K562 (cell line): Measurements from ENCODE around the gene YJEFN3. TPM values are rescaled to one million over a fixed set of nuclear protein-coding genes. Genes with fewer than 3 reads are reported as not detected.

Experiments used
- ATAC-seq: fragments of 200-7000 bp; cut with Tn5 transposase; 3 replicates; pipeline ENCODE4 v1.9.1; 2020; ENCODE audit warnings: moderate library complexity
- BruUV-seq: library from RNA; stranded (reverse); fragments of 400-500 nt; replicated peaks from 2 replicates; lab custom pipeline; 2021; lab: Mats Ljungman, UMichigan
- CTCF ChIA-PET: fragments of 300-600 bp; formaldehyde crosslinking; extraction: SDS; loops from one replicate; lab custom pipeline; 2021; ENCODE audit warnings: low intra/inter-chr PET ratio; lab: Yijun Ruan, JAX
- POLR2A ChIA-PET: fragments of 300-600, 350-650 bp; sonication (Branson Sonifier 250); formaldehyde crosslinking; extraction: SDS; loops from one replicate; lab custom pipeline; 2021; ENCODE audit warnings: antibody characterized with exemption, inconsistent platforms; lab: Yijun Ruan, JAX
- DNase-seq, 4 experiments: peaks; one replicate each; pipeline versions ENCODE4 v3.0.0 to v3.0.0-alpha.2; 2011 to 2018; ENCODE audit warnings: low spot score in 3 of 4, mixed read lengths in 3 of 4; ENCODE audit errors: extremely low read depth in 1 of 4
- FAIRE-seq: peaks from 2 replicates; lab custom pipeline; 2011; peaks lifted over from hg19 to GRCh38; lab: Jason Lieb, UNC
- H2AFZ ChIP-seq: 2 replicates; pipeline ENCODE4 v1.6.0; 2011; ENCODE audit warnings: low read depth, low read length, control low read depth, inconsistent platforms
- H3K27ac ChIP-seq: fragments of 200-600 bp; 3 replicates; pipeline ENCODE4 v1.8.0; 2011; ENCODE audit warnings: low read depth, mild to moderate bottlenecking, control low read depth, inconsistent platforms, low read length, moderate library complexity, mixed read lengths; ENCODE audit errors: extremely low read depth
- H3K27me3 ChIP-seq, 2 experiments: fragments of 300-600 bp in 1 of 2; 2 replicates in 1 of 2; 3 replicates in 1 of 2; pipeline versions ENCODE4 v1.6.0 to v1.8.0; 2011; ENCODE audit warnings: inconsistent platforms in 2 of 2, low read length in 2 of 2, mild to moderate bottlenecking in 1 of 2, mixed read lengths in 1 of 2, moderate library complexity in 1 of 2; ENCODE audit not compliant: control insufficient read depth in 2 of 2, insufficient read depth in 2 of 2
- H3K36me3 ChIP-seq: fragments of 300-600 bp; 3 replicates; pipeline ENCODE4 v1.8.0; 2011; ENCODE audit warnings: mild to moderate bottlenecking, low read length, inconsistent platforms; ENCODE audit not compliant: control insufficient read depth, insufficient read depth
- H3K4me1 ChIP-seq, 2 experiments: fragments of 200-600 bp in 1 of 2; replicated peaks in 1 of 2; 2 replicates in 1 of 2; 3 replicates in 1 of 2; pipeline versions ENCODE4 v1.5.1 to v1.8.0; 2011; ENCODE audit warnings: inconsistent platforms in 2 of 2, low read length in 2 of 2, mild to moderate bottlenecking in 1 of 2, mixed read lengths in 1 of 2, moderate library complexity in 1 of 2; ENCODE audit not compliant: control insufficient read depth in 2 of 2, insufficient read depth in 2 of 2
- H3K4me2 ChIP-seq: 2 replicates; pipeline ENCODE4 v1.6.1; 2011; ENCODE audit warnings: low read length, control low read depth, inconsistent platforms, mixed read lengths; ENCODE audit not compliant: insufficient read depth
- H3K4me3 ChIP-seq: fragments of 200-600 bp; sonication (generic), shearing (Covaris generic); 2 replicates; pipeline ENCODE4 v1.5.1; 2016; ENCODE audit warnings: control low read depth, inconsistent platforms
- H3K79me2 ChIP-seq: fragments of 200-600 bp; 3 replicates; pipeline ENCODE4 v1.8.0; 2011; ENCODE audit warnings: low read length, inconsistent platforms; ENCODE audit not compliant: control insufficient read depth, insufficient read depth
- H3K9ac ChIP-seq, 2 experiments: 2 replicates each; pipeline versions ENCODE4 v1.6.0 to v1.6.1; 2011; ENCODE audit warnings: low read depth in 2 of 2, low read length in 2 of 2, control low read depth in 1 of 2, inconsistent platforms in 1 of 2, mild to moderate bottlenecking in 1 of 2, mixed read lengths in 1 of 2; ENCODE audit not compliant: insufficient read depth in 1 of 2
- H3K9me1 ChIP-seq: one replicate; pipeline ENCODE4 v1.6.0; 2011; ENCODE audit warnings: inconsistent platforms, mild to moderate bottlenecking, low read length, moderate library complexity; ENCODE audit not compliant: control insufficient read depth, insufficient read depth
- H3K9me3 ChIP-seq: replicated peaks from 2 replicates; pipeline ENCODE4 v1.5.1; 2011; ENCODE audit warnings: low read depth, low read length, inconsistent platforms; ENCODE audit not compliant: control insufficient read depth, insufficient read depth
- H4K20me1 ChIP-seq: replicated peaks from 2 replicates; pipeline ENCODE4 v1.6.1; 2011; ENCODE audit warnings: low read length, inconsistent platforms, mixed read lengths; ENCODE audit not compliant: control insufficient read depth, insufficient read depth
- BDP1 ChIP-seq: IDR thresholded peaks from 3 replicates; pipeline ENCODE4 v1.6.1; 2011; ENCODE audit not compliant: insufficient read length, insufficient read depth
- ETV1 ChIP-seq: fragments of 450-650 bp; conservative IDR thresholded peaks from 2 replicates; pipeline ENCODE4 v1.6.1; 2016; ENCODE audit warnings: missing genetic modification characterization, control low read depth, low read depth, missing compliant biosample characterization
- HEY1 ChIP-seq: fragments of 250-450 bp; sonication (Bioruptor Pico); IDR thresholded peaks from 2 replicates; pipeline ENCODE4 v1.5.0; 2020; ENCODE audit warnings: mild to moderate bottlenecking, moderate library complexity, borderline replicate concordance
- ILF3 ChIP-seq: fragments of 450-650 bp; IDR thresholded peaks from 2 replicates; pipeline ENCODE4 v1.6.1; 2018; ENCODE audit warnings: antibody characterized with exemption, mild to moderate bottlenecking, moderate library complexity, borderline replicate concordance
- KLF1 ChIP-seq: fragments of 450-650 bp; IDR thresholded peaks from 2 replicates; pipeline ENCODE4 v1.6.1; 2016; ENCODE audit warnings: missing genetic modification characterization, missing compliant biosample characterization
- MLX ChIP-seq, 2 experiments: fragments of 450-650 bp in 1 of 2; sonication (generic) in 1 of 2; formaldehyde crosslinking; conservative IDR thresholded peaks; 2 replicates each; pipeline versions ENCODE4 v1.4.0 to v1.8.1; 2020 to 2022; ENCODE audit warnings: mild to moderate bottlenecking in 1 of 2, missing genetic modification reagents in 1 of 2
- MTA3 ChIP-seq: fragments of 450-650 bp; formaldehyde crosslinking; IDR thresholded peaks from 2 replicates; pipeline ENCODE4 v1.6.1; 2017; ENCODE audit warnings: mild to moderate bottlenecking, borderline replicate concordance
- ZNF124 ChIP-seq: sonication (generic); formaldehyde crosslinking; IDR thresholded peaks from 2 replicates; pipeline ENCODE4 v1.8.1; 2022; ENCODE audit warnings: missing genetic modification reagents
- ZNF134 ChIP-seq: fragments of 250-450 bp; sonication (Bioruptor Pico); conservative IDR thresholded peaks from 2 replicates; pipeline ENCODE4 v1.4.0; 2020
- ZNF431 ChIP-seq: sonication (generic); formaldehyde crosslinking; IDR thresholded peaks from 2 replicates; pipeline ENCODE4 v1.8.0; 2022; ENCODE audit warnings: mild to moderate bottlenecking, missing genetic modification reagents
- WGBS: fragments of 100-300 bp; shearing (Covaris generic); methylation state at CpG from one replicate; pipeline ENCODE4 v1.1.6; 2016; ENCODE audit warnings: low coverage, mixed read lengths; ENCODE audit not compliant: insufficient coverage; ENCODE audit errors: missing lambda C conversion rate; 5-methylcytosine and 5-hydroxymethylcytosine counted together
- in situ Hi-C: fragments of 300-500 bp; cut with MboI; formaldehyde crosslinking; loops from 4 replicates; pipeline ENCODE4 v1.15.0; 2018; ENCODE audit warnings: inconsistent platforms, mixed read lengths
- intact Hi-C: fragments of 100-400 bp; cut with micrococcal nuclease; formaldehyde crosslinking; loops from 2 replicates; pipeline ENCODE4 v1.14.2; 2022
- polyA plus RNA-seq, 8 experiments: library from polyadenylated mRNA; depleted of rRNA in 4 of 8; stranded (reverse) in 5 of 8; unstranded in 3 of 8; fragments of >200 nt; fragmentation: Nextera tagmentation in 2 of 8; fragmentation: Illumina TruSeq in 1 of 8; extraction: Ambion mirVana in 2 of 8; extraction: Trizol in 1 of 8; gene quantifications; 2 replicates each; pipeline versions ENCODE4 v1.2.1 to v1.2.3, GENCODE V29; 2011 to 2014; ENCODE audit warnings: inconsistent platforms in 1 of 8, missing spikeins in 1 of 8
- total RNA-seq, 7 experiments: library from RNA; depleted of rRNA in 6 of 7; stranded (reverse); fragments of >200 nt in 6 of 7; fragmentation: Illumina TruSeq in 2 of 7; extraction: Trizol in 2 of 7; gene quantifications; 2 replicates each; pipeline versions ENCODE4 v1.2.1 to v1.2.3, GENCODE V29; 2011 to 2021; ENCODE audit warnings: low replicate concordance in 1 of 7
- TF ChIP-seq, protein P1 (sequence below): sonication (generic); IDR thresholded peaks from 2 replicates; pipeline ENCODE4 v1.6.1; 2016

Gene YJEFN3
- total and polyA plus RNA-seq, 9 of the 15 experiments (the other 6 are each of a cell fraction or from before 2014, with no cell fraction given) = 0.04 to 5.8 (median 1.3) TPM; not detected in 1

DNA sequence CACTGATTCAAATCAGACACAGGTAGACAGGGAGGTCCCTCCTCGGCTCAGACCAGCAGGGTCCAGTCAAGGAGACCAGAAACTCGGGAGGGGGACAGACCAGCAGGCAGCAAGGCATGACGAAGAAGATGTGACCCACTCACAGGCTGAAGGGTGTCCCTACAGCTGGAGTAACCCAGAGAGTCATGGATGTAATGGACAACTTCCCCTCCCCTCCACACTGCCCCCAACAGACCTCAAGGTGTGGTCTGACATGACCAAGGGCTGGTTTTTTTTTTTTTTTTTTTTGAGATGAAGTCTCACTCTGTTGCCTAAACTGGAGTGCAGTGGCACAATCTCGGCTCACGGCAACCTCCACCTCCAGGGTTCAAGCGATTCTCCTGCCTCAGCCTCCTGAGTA, 55.6 kb downstream of the YJEFN3 start:
- TF ChIP-seq ZNF124 (CRISPR knock-in tag) (no peak), ZNF431 (CRISPR knock-in tag) (no peak), KLF1 (tag) (no peak), ETV1 (no peak), ILF3 (no peak), HEY1 (CRISPR knock-in tag) (no peak), BDP1 (no peak), MLX (CRISPR knock-in tag; conservative IDR thresholded peaks at IDR 0.05) (no peak), MTA3 (no peak), ZNF134 (CRISPR knock-in tag) (no peak)
- TF ChIP-seq, protein P1, sequence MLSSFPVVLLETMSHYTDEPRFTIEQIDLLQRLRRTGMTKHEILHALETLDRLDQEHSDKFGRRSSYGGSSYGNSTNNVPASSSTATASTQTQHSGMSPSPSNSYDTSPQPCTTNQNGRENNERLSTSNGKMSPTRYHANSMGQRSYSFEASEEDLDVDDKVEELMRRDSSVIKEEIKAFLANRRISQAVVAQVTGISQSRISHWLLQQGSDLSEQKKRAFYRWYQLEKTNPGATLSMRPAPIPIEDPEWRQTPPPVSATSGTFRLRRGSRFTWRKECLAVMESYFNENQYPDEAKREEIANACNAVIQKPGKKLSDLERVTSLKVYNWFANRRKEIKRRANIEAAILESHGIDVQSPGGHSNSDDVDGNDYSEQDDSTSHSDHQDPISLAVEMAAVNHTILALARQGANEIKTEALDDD = no peak
- no peaks in the 10 kb centered on the region for H3K9me1 ChIP-seq

More for the DNA sequence above, 55.6 kb downstream of the YJEFN3 start:
- H3K36me3 ChIP-seq = no peaks in the 10 kb centered on the region
- ChIA-PET CTCF (no interaction called here), POLR2A (no interaction called here)
- FAIRE-seq = no peak
- no peak overlapping the region for H3K9ac ChIP-seq
- no peak overlapping the region for H3K27ac ChIP-seq
- DNase-seq = no peak
- no peak overlapping the region for H2AFZ ChIP-seq
- 11% methylated on average over 6 of the region's 6 CpGs for WGBS
- no peaks in the 10 kb centered on the region for H3K9me3 ChIP-seq
- no peak overlapping the region for H3K4me3 ChIP-seq
- peak; percentile 61 for ATAC-seq
- intact Hi-C loops = no loop called here
- no peak overlapping the region for H3K4me2 ChIP-seq
- no peaks in the 10 kb centered on the region for H4K20me1 ChIP-seq
- BruUV-seq = no TSS peak
- H3K79me2 ChIP-seq = no peaks in the 10 kb centered on the region
- peaks cover 0 to 8% of the 10 kb centered on the region in 2 experiments; a peak in 2 of 5 replicates for H3K27me3 ChIP-seq
- in situ Hi-C loops = no loop called here
- H3K4me1 ChIP-seq = no peaks in the 10 kb centered on the region; a peak in 1 of 5 replicates

Other genes starting within 250 kb of the YJEFN3 start
Only the 7 nearest of the 12 such genes appear.
- 114 and 141 TPM in 2 replicates for gene GATAD2A, start 123.2 kb upstream of the YJEFN3 start, total RNA-seq (2014; rRNA removed)
- 36.3 and 39.2 TPM in 2 replicates for gene GATAD2A, start 123.2 kb upstream of the YJEFN3 start, total RNA-seq (2014; rRNA removed; fragmentation: Illumina TruSeq; extraction: Trizol)
- 61.2 and 65.5 TPM in 2 replicates for gene GATAD2A, start 123.2 kb upstream of the YJEFN3 start, total RNA-seq (2015; rRNA removed; fragmentation: Illumina TruSeq; extraction: Trizol)
- 215 and 226 TPM in 2 replicates for gene GATAD2A, start 123.2 kb upstream of the YJEFN3 start, total RNA-seq (2021)
- gene GATAD2A, start 123.2 kb upstream of the YJEFN3 start, polyA plus RNA-seq (2011; rRNA removed) = 25.4 and 33.0 TPM in 2 replicates
- 44.2 and 80.9 TPM in 2 replicates for gene GATAD2A, start 123.2 kb upstream of the YJEFN3 start, polyA plus RNA-seq (2014; fragmentation: Illumina TruSeq; extraction: Trizol)
- gene GATAD2A, start 123.2 kb upstream of the YJEFN3 start, polyA plus RNA-seq (2014; fragmentation: Nextera tagmentation; extraction: Ambion mirVana) = 1 to 10 TPM; 2.4 to 5.1 TPM
- gene GATAD2A, start 123.2 kb upstream of the YJEFN3 start, polyA plus RNA-seq (2014; rRNA removed) = 88.4 and 112 TPM in 2 replicates
- 2.0 and 2.1 TPM in 2 replicates for gene TSSK6, start 13.4 kb upstream of the YJEFN3 start, total RNA-seq (2014; rRNA removed)
- 0.22 TPM in 1 of 2 replicates, not detected in the other for gene TSSK6, start 13.4 kb upstream of the YJEFN3 start, total RNA-seq (2014; rRNA removed; fragmentation: Illumina TruSeq; extraction: Trizol)
- 0.76 and 0.90 TPM in 2 replicates for gene TSSK6, start 13.4 kb upstream of the YJEFN3 start, total RNA-seq (2015; rRNA removed; fragmentation: Illumina TruSeq; extraction: Trizol)
- gene TSSK6, start 13.4 kb upstream of the YJEFN3 start, total RNA-seq (2021) = 2.4 and 2.6 TPM in 2 replicates
- 0.93 and 1.8 TPM in 2 replicates for gene TSSK6, start 13.4 kb upstream of the YJEFN3 start, polyA plus RNA-seq (2011; rRNA removed)
- 0.21 and 0.39 TPM in 2 replicates for gene TSSK6, start 13.4 kb upstream of the YJEFN3 start, polyA plus RNA-seq (2014; fragmentation: Illumina TruSeq; extraction: Trizol)
- gene TSSK6, start 13.4 kb upstream of the YJEFN3 start, polyA plus RNA-seq (2014; fragmentation: Nextera tagmentation; extraction: Ambion mirVana) = not detected
- 2.4 and 3.9 TPM in 2 replicates for gene TSSK6, start 13.4 kb upstream of the YJEFN3 start, polyA plus RNA-seq (2014; rRNA removed)
- 386 and 429 TPM in 2 replicates for gene NDUFA13, start 12.7 kb upstream of the YJEFN3 start, total RNA-seq (2014; rRNA removed)
- gene NDUFA13, start 12.7 kb upstream of the YJEFN3 start, total RNA-seq (2014; rRNA removed; fragmentation: Illumina TruSeq; extraction: Trizol) = 74.8 and 146 TPM in 2 replicates
- gene NDUFA13, start 12.7 kb upstream of the YJEFN3 start, total RNA-seq (2015; rRNA removed; fragmentation: Illumina TruSeq; extraction: Trizol) = 397 and 447 TPM in 2 replicates
- 522 and 559 TPM in 2 replicates for gene NDUFA13, start 12.7 kb upstream of the YJEFN3 start, total RNA-seq (2021)
- gene NDUFA13, start 12.7 kb upstream of the YJEFN3 start, polyA plus RNA-seq (2011; rRNA removed) = 340 and 343 TPM in 2 replicates
- 298 and 395 TPM in 2 replicates for gene NDUFA13, start 12.7 kb upstream of the YJEFN3 start, polyA plus RNA-seq (2014; fragmentation: Illumina TruSeq; extraction: Trizol)
- 100 to 1,000 TPM; 263 to 440 TPM for gene NDUFA13, start 12.7 kb upstream of the YJEFN3 start, polyA plus RNA-seq (2014; fragmentation: Nextera tagmentation; extraction: Ambion mirVana)
- gene NDUFA13, start 12.7 kb upstream of the YJEFN3 start, polyA plus RNA-seq (2014; rRNA removed) = 596 and 801 TPM in 2 replicates
- 0.23 and 0.33 TPM in 2 replicates for gene CILP2, start 9.4 kb downstream of the YJEFN3 start, total RNA-seq (2014; rRNA removed)
- 0.04 TPM in 1 of 2 replicates, not detected in the other for gene CILP2, start 9.4 kb downstream of the YJEFN3 start, total RNA-seq (2014; rRNA removed; fragmentation: Illumina TruSeq; extraction: Trizol)
- 0.08 and 0.11 TPM in 2 replicates for gene CILP2, start 9.4 kb downstream of the YJEFN3 start, total RNA-seq (2015; rRNA removed; fragmentation: Illumina TruSeq; extraction: Trizol)
- 0.29 and 0.35 TPM in 2 replicates for gene CILP2, start 9.4 kb downstream of the YJEFN3 start, total RNA-seq (2021)
- 0.04 and 0.07 TPM in 2 replicates for gene CILP2, start 9.4 kb downstream of the YJEFN3 start, polyA plus RNA-seq (2011; rRNA removed)
- gene CILP2, start 9.4 kb downstream of the YJEFN3 start, polyA plus RNA-seq (2014; fragmentation: Illumina TruSeq; extraction: Trizol) = 0.04 TPM in 2 replicates
- gene CILP2, start 9.4 kb downstream of the YJEFN3 start, polyA plus RNA-seq (2014; fragmentation: Nextera tagmentation; extraction: Ambion mirVana) = not detected
- gene CILP2, start 9.4 kb downstream of the YJEFN3 start, polyA plus RNA-seq (2014; rRNA removed) = 0.05 and 0.31 TPM in 2 replicates
- 1.2 and 2.2 TPM in 2 replicates for gene PBX4, start 89.8 kb downstream of the YJEFN3 start, total RNA-seq (2014; rRNA removed)
- gene PBX4, start 89.8 kb downstream of the YJEFN3 start, total RNA-seq (2014; rRNA removed; fragmentation: Illumina TruSeq; extraction: Trizol) = 0.73 and 0.86 TPM in 2 replicates
- 2.0 and 2.1 TPM in 2 replicates for gene PBX4, start 89.8 kb downstream of the YJEFN3 start, total RNA-seq (2015; rRNA removed; fragmentation: Illumina TruSeq; extraction: Trizol)
- 2.0 and 2.1 TPM in 2 replicates for gene PBX4, start 89.8 kb downstream of the YJEFN3 start, total RNA-seq (2021)
- 2.7 and 3.1 TPM in 2 replicates for gene PBX4, start 89.8 kb downstream of the YJEFN3 start, polyA plus RNA-seq (2011; rRNA removed)
- gene PBX4, start 89.8 kb downstream of the YJEFN3 start, polyA plus RNA-seq (2014; fragmentation: Illumina TruSeq; extraction: Trizol) = 0.92 and 2.5 TPM in 2 replicates
- under 1 TPM in 1 of 2 experiments, not detected in 1; 0.11 TPM for gene PBX4, start 89.8 kb downstream of the YJEFN3 start, polyA plus RNA-seq (2014; fragmentation: Nextera tagmentation; extraction: Ambion mirVana)
- gene PBX4, start 89.8 kb downstream of the YJEFN3 start, polyA plus RNA-seq (2014; rRNA removed) = 3.8 and 5.9 TPM in 2 replicates
- gene LPAR2, start 99.3 kb downstream of the YJEFN3 start, total RNA-seq (2014; rRNA removed) = 2.3 and 3.3 TPM in 2 replicates
- 1.8 and 1.9 TPM in 2 replicates for gene LPAR2, start 99.3 kb downstream of the YJEFN3 start, total RNA-seq (2014; rRNA removed; fragmentation: Illumina TruSeq; extraction: Trizol)
- 4.0 and 4.4 TPM in 2 replicates for gene LPAR2, start 99.3 kb downstream of the YJEFN3 start, total RNA-seq (2015; rRNA removed; fragmentation: Illumina TruSeq; extraction: Trizol)
- 7.0 and 10.3 TPM in 2 replicates for gene LPAR2, start 99.3 kb downstream of the YJEFN3 start, total RNA-seq (2021)
- 4.4 and 9.4 TPM in 2 replicates for gene LPAR2, start 99.3 kb downstream of the YJEFN3 start, polyA plus RNA-seq (2011; rRNA removed)
- 6.5 and 7.8 TPM in 2 replicates for gene LPAR2, start 99.3 kb downstream of the YJEFN3 start, polyA plus RNA-seq (2014; fragmentation: Illumina TruSeq; extraction: Trizol)
- gene LPAR2, start 99.3 kb downstream of the YJEFN3 start, polyA plus RNA-seq (2014; fragmentation: Nextera tagmentation; extraction: Ambion mirVana) = under 1 TPM; 0.63 TPM
- 8.1 and 13.8 TPM in 2 replicates for gene LPAR2, start 99.3 kb downstream of the YJEFN3 start, polyA plus RNA-seq (2014; rRNA removed)
- gene GMIP, start 114.7 kb downstream of the YJEFN3 start, total RNA-seq (2014; rRNA removed) = 9.9 and 12.6 TPM in 2 replicates
- gene GMIP, start 114.7 kb downstream of the YJEFN3 start, total RNA-seq (2014; rRNA removed; fragmentation: Illumina TruSeq; extraction: Trizol) = 2.2 and 3.9 TPM in 2 replicates
- 3.2 and 3.3 TPM in 2 replicates for gene GMIP, start 114.7 kb downstream of the YJEFN3 start, total RNA-seq (2015; rRNA removed; fragmentation: Illumina TruSeq; extraction: Trizol)
- gene GMIP, start 114.7 kb downstream of the YJEFN3 start, total RNA-seq (2021) = 13.5 and 15.8 TPM in 2 replicates
- gene GMIP, start 114.7 kb downstream of the YJEFN3 start, polyA plus RNA-seq (2011; rRNA removed) = 2.9 and 5.1 TPM in 2 replicates
- 5.4 and 6.3 TPM in 2 replicates for gene GMIP, start 114.7 kb downstream of the YJEFN3 start, polyA plus RNA-seq (2014; fragmentation: Illumina TruSeq; extraction: Trizol)
- under 1 TPM; 0.14 to 0.38 TPM for gene GMIP, start 114.7 kb downstream of the YJEFN3 start, polyA plus RNA-seq (2014; fragmentation: Nextera tagmentation; extraction: Ambion mirVana)
- 6.8 and 12.5 TPM in 2 replicates for gene GMIP, start 114.7 kb downstream of the YJEFN3 start, polyA plus RNA-seq (2014; rRNA removed)